Activated effector memory CD4-positive, alpha-beta T cell treated with Interleukin-2 at 50 U/mL for 16 hours (primary cell): Measurements from ENCODE around the gene EXOC1L.
"Not testable (repeated sequence)": the region's sequence is repeated elsewhere in the genome, so short reads cannot be mapped to it uniquely, and the experiment has no call there.

Source experiments
- DNase-seq: peaks from one replicate; pipeline ENCODE4 v3.0.0-alpha.2; 2020

EXOC1L gene

DNA sequence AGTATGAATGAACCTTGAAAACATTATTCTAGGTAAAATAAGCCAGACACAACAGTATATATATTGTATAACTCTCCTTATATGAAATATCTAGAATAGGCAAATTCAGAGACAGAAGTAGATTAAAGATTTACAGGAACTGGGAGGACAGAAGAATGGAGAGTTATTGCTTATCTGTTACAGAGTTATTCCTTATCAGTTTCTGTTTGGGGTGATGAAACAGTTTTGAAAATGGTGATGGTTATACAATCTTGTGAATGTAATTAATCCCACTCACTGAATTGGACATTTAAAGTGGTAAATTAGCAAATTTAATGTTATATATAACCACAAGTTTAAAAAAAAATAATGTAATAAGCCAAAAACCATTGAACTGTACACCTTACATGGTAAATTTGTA is 19.4 kb downstream of the EXOC1L start:
- no peak for DNase-seq

DNA sequence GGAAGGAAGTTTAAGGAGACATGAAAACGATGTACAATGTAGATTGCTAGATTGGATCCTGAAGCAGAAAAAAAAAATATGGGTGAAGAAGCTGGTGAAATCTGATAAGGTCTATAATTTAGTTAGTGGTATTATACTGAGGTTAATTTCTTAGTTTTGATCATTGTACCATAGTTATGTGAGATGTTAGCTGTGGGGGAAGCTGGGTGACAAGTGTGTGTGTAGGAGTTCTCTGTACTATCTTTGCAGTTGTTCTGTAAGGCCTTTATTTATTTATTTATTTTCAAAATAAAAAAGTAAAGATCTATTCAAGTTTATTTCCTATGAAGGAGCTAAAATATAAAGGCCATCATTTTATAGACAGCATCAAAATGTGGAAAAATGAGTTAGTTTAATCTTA is 21.4 kb downstream of the EXOC1L start:
- no peak for DNase-seq

DNA sequence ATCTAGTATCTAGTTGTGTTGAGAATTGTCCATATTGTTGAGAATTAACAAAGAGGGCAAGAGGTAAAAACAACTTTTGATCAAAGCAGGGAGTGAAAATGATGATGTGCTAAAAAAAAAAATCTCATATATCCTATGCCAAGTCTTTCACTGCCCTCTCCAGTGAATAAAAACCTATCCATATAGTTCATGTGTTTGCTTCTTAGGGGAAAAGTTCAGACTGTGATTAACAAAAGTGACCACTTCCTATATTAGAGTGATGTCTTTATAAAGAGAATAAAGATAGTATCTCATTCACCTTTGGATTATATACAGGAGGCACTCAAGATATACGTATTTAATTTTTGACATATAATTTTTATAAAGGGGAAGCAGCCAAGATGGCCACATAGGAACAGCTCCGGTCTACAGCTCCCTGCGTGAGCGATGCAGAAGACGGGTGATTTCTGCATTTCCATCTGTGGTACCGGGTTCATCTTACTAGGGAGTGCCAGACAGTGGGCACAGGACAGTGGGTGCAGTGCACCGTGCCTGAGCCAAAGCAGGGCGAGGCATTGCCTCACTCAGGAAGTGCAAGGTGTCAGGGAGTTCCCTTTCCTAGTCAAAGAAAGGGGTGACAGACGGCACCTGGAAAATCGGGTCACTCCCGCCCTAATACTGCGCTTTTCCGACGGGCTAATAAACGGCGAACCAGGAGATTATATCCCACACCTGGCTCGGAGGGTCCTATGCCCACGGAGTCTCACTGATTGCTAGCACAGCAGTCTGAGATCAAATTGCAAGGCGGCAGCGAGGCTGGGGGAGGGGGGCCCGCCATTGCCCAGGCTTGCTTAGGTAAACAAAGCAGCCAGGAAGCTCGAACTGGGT is 22.0 kb downstream of the EXOC1L start:
- DNase-seq: not testable (repeated sequence)

GRCh38 chr4:55842312-55842711 is 22.7 kb downstream of the EXOC1L start:
- DNase-seq: not testable (repeated sequence)

DNA sequence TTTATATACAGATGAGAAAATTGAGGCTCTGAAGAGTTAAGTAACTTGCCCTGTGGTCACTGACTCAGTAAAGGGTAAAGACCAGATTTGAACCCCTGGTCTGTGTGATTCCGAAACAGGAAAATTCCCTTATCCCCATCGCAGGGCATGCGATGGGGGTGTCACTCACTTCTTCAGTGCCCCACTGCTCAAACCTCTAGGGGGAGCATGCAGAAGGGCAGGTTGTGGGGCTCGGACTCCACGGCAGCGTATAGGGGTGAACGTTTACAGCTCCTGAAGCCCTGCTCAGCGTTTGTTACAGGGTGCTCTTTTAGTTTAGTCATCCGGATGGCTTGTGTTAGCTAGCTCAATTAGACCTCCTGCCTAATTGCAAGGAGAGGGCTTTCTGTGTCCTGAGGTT is 30.1 kb downstream of the EXOC1L start:
- no peak for DNase-seq

DNA sequence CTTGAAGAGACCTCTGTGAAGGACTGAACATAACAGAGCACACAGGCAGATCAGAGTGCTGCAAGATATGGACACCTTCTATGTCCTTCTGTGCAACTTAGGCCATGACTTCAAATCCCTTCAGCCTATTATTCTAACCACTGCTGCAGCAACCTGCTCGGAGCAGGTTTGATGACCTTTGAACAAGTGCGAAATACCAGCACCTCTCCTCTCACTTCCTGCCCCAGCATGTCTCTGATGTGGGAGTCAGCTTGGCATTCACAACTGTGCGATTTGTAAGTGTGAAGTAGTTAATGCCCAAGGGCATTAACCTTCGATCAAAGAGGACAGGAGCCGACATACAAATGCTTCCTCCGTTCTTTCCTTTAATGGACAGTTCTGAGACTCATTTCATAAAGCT is 32.3 kb downstream of the EXOC1L start:
- no peak for DNase-seq

GRCh38 chr4:55853484-55854046 is 34.0 kb downstream of the EXOC1L start, which contains the start of gene EXOC1:
TSS of gene EXOC1 (plus strand) at chr4:55853648. CDS start at chr4:55858324, 4,676 bp downstream.
- DNase-seq: peak; percentile 96

- DNase-seq: no peak
Measured at GRCh38 chr4:55854129-55854528, 34.5 kb downstream of the EXOC1L start.

DNA sequence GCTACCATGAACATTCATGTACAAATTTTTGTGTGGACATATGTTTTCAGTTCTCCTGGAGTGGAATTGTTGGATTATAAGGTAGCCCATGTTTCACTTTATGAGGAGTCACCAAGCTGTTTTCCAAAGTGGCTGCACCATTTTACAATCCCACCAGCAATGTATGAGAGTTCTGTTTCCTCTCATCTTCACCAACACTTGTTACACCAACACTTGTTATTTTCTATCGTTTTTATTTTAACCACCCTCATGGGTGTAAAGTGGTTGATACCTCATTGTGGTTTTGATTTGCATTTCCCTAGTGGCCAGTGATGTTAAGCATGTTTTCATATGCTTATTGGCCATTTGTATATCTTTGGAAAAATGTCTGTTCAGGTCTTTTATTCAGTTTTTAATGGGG is 38.0 kb downstream of the EXOC1L start:
- no peak for DNase-seq

- DNase-seq: no peak
Measured at GRCh38 chr4:55859711-55860110, 40.1 kb downstream of the EXOC1L start.

- no peak for DNase-seq
Measured at GRCh38 chr4:55864577-55865223, 45.1 kb downstream of the EXOC1L start.

DNA sequence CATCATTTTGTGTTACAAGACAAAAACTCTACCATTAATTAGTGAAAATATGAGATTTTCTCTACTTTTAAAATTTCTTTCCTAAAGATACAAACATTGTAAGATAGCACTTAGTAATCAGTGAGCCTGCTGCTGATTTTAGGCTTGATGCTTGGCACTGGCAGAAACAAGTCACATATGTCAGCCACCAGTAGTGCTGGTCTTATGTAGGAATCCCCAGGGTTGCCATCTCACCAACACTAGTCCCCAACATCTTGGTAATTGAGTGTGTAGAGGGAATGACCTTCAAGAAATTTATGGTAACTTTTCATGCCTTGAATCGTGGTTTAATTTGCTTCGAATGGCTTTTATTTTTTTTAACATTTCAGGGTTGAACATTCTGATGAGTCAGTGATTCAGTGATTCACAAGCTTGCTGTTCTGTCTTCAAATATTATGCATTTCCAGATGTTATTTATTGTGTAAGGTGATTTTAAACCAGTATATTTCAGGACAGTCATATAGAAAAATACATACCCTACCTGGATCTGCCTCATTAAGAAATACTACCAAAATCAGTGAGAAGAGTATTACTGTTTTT is 45.7 kb downstream of the EXOC1L start:
- no peak for DNase-seq

GRCh38 chr4:55866290-55866907 is 46.8 kb downstream of the EXOC1L start:
- DNase-seq: no peak

- no peak for DNase-seq
Measured at GRCh38 chr4:55866973-55867574, 47.5 kb downstream of the EXOC1L start.

DNA sequence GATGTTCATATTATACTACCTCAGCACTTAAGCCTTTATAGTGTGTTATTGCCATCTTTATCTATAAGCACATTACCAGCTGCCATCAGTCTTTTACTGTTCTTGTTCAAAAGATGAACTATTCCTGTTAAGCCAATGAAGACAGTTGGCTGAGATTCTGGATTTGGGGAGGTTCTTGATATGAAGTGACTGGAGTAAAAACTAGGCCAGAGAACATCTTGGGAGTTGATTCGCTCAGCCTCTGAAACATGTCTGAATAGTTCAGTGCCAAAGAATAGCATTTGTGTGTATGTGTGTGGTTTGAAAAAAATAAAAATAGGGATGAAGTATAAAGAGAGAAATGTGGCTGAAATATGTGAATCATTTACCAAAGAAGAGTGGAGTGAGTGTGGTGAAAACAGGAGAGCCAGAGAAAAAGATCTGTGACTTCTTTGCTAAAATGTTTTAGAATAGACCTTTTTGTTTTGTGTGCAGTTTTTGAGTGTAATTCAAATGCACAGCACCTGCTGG is 49.0 kb downstream of the EXOC1L start:
- DNase-seq: no peak

DNA sequence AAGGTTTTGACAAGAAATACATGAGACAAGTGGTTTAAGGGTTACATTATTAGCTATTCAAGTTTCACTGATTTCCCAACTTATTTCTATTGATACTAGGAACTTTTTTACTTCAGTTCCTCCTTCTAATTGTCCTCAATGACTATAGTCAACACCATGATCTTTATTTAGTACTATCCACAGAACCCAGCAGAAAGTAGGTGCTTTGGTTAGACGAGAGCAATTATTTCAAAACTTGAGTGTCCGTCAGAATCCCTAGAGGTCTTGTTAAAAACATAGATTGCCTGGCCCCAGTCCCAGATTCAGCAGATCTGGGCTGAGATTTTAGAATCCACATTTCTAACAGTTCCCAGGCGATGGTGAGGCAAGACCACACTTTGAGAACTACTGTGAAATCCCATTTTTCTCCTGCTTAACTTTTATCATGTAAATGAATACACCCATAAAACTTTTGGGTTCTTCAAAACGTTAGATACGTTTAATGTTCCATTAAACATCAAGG is 51.8 kb downstream of the EXOC1L start:
- no peak for DNase-seq

DNA sequence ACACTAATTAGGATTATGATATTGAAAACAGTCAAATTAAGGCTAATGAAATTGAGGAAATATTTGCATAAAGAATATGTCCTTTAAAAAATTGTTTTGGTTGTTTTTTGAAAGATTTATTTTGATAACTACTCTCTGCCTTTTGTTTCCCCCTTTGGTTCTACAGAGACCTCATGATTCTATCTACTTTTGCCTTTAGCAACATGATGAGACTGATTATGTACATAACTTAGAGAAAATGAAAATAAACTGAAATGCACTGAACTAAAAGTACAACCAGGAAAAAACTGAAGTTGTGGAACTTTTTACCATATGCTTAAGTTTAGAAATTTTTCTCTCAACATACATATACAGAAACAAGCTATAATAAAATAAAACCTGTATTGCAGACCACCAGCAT is 55.2 kb downstream of the EXOC1L start:
- no peak for DNase-seq

GRCh38 chr4:55876387-55876786 is 56.8 kb downstream of the EXOC1L start:
- no peak for DNase-seq

- DNase-seq: no peak
Measured at GRCh38 chr4:55879224-55879623, 59.6 kb downstream of the EXOC1L start.

DNA sequence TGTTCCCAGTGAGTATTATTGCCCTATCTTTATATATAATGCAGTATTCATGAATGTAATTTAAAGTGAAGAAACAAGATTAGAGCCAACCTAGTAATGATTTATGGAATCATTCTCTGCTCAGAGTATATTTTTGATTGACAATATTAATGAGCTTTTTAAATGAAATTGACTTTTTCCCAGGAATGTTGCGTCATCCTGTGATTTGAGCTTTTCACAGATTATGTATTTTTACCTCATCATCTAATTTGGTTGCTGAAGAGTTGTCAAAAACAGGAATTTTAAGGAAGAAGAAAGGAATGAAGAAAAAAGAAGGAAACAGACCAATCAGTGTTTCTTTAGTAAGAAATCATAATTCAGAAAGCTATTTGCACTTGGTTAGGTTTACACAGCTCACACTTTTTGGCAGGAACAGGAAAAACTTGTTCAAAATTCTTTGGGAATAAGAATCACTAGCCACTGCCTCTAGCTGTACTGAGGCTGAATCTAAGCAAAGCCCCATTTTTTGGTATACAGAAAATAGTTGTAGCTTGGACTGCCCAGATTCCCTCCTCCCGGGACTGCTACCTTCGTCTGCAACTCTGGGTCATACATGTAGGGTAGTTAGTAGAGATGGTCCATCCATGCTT is 61.2 kb downstream of the EXOC1L start:
- DNase-seq: no peak

DNA sequence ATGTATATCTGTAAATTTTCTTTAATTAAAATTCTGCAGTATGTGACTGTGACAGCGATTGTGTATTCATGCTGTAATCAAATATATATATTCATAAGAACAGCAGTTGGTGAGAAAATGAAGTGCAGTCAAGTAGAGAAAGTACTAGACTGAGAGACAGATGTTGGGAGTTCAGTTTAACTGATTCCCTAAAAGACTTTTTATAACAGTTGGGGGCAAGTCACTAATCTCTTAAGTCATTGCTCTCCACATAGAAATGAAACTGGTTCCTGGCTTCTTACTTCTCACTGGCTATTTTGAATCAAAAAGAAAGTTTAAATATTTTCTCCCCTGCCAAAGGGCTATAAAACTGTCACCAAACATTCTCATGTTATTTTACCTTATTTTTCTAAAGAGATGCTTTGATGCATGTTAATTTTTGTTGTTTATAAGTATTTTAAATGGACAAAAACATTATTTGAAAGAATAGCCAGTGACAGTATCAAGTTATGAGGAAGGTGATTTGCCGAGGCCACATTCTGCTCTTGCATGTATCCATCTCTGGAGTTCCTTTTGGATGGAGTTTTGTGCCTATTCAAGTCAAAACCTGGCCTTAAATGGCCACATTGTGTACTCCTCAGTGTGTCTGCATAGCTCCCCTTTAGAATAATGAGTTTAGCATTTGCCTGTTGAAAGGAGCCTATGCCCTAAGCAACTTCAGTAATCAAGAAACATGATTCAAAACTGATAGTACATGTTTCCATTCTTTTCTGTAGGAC is 64.7 kb downstream of the EXOC1L start:
- DNase-seq: no peak
